Body of pancreas (tissue), 4 donors: ENCODE data around the gene RGS1. TPM values are rescaled to one million over a fixed set of nuclear protein-coding genes. Genes with fewer than 3 reads are reported as not detected.

ENCODE experiments used
- ATAC-seq: fragments of 150-250 bp; one replicate; pipeline ENCODE4 v1.9.1; 2016
- DNase-seq, 4 donors: peaks; one replicate each; pipeline ENCODE4 v3.0.0-alpha.2; 2019
- H3K27ac ChIP-seq, 4 donors: fragments of 200-600 bp; sonication (generic); 1 replicate in 3 of 4; 2 replicates in 1 of 4; pipeline versions ENCODE4 v1.5.1 to v1.6.1; 2016 to 2019; ENCODE audit warnings: mild to moderate bottlenecking in 1 of 4, mixed read lengths in 1 of 4, moderate library complexity in 1 of 4
- H3K27me3 ChIP-seq, 2 donors: fragments of 200-600 bp; sonication (generic); one replicate each; pipeline ENCODE4 v1.6.0; 2016; ENCODE audit warnings: mild to moderate bottlenecking in 1 of 2
- H3K36me3 ChIP-seq, 2 donors: fragments of 200-600 bp; sonication (generic); replicated peaks in 1 of 2; 2 replicates each; pipeline ENCODE4 v1.5.1; 2016; ENCODE audit warnings: low read depth in 2 of 2; ENCODE audit not compliant: insufficient read depth in 1 of 2
- H3K4me1 ChIP-seq: fragments of 200-600 bp; sonication (generic); one replicate; pipeline ENCODE4 v1.6.0; 2016
- H3K4me3 ChIP-seq, 2 donors: fragments of 200-600 bp; sonication (generic); 1 replicate in 1 of 2; 2 replicates in 1 of 2; pipeline ENCODE4 v1.5.1; 2016 to 2019
- H3K9me3 ChIP-seq, 3 donors: fragments of 200-600 bp; sonication (generic); 1 replicate in 2 of 3; 2 replicates in 1 of 3; pipeline ENCODE4 v1.5.1; 2016
- POLR2A ChIP-seq, 3 donors: fragments of 450-650 bp; IDR thresholded peaks; one replicate each; pipeline ENCODE4 v1.6.1; 2016; ENCODE audit warnings: antibody characterized with exemption in 3 of 3, mild to moderate bottlenecking in 2 of 3
- WGBS, 2 donors: methylation state at CpG; one replicate each; pipeline ENCODE4 v1.1.5; 2017; 5-methylcytosine and 5-hydroxymethylcytosine counted together
- intact Hi-C: fragments of 100-400 bp; cut with DNase I; formaldehyde crosslinking; loops from one replicate; pipeline ENCODE4 v1.15.1; 2023
- total RNA-seq, 2 donors: library from RNA; depleted of rRNA; stranded (reverse); fragments of >200 nt; gene quantifications; one replicate each; pipeline ENCODE4 v1.1.0, GENCODE V29; 2016
- TF ChIP-seq, protein P1 (sequence below), 7 experiments: fragments of 450-650 bp in 4 of 7; fragments of 200-600 bp in 3 of 7; sonication (generic) in 3 of 7; IDR thresholded peaks; one replicate each; pipeline ENCODE4 v1.5.1; 2016 to 2019; ENCODE audit warnings: antibody characterized with exemption in 7 of 7

The RGS1 gene, protein sequence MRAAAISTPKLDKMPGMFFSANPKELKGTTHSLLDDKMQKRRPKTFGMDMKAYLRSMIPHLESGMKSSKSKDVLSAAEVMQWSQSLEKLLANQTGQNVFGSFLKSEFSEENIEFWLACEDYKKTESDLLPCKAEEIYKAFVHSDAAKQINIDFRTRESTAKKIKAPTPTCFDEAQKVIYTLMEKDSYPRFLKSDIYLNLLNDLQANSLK
- total RNA-seq = 10 to 100 TPM in 1 of 2 donors, under 1 TPM in 1; 0.99 to 10.4 TPM

DNA sequence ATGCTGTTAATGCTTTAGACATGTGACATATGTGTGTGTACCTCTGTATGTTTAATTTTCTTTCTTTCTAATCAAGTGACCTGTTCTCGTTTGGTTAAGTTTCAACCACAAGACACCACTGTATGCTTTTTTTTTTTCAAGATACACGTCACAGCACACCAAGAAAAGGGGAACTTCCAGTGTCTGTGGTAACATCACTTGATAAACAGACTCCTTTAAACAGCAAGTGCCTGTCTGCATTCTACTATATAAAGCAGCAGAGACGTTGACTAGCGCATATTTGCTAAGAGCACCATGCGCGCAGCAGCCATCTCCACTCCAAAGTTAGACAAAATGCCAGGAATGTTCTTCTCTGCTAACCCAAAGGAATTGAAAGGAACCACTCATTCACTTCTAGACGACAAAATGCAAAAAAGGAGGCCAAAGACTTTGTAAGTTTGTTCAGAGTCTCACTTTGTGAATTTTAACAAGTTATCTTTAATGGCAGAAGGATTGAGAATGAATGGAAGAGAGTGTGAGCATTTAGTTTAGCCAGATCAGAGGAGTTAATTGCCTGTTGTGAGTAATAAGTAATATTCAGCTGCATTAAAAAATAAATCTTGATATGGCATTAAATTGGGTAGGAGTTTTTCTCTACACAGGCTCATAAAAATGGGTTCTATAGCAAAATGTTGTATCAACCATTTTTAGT, at the start of gene RGS1:
Gene RGS1 (plus strand): TSS at position 275 of the 691 bp plus-strand sequence. CDS start 20 bp downstream, at position 295.
- 56 to 68% methylated on average over 7 of the region's 7 CpGs for WGBS, 2 donors
- no peak for ATAC-seq
- no peak within 1 kb of the TSS for H3K27ac ChIP-seq
- intact Hi-C loops = no loop called here
- peak in 3 of 4 donors; percentile 13 to 55 (median 16) for DNase-seq
- no peaks in the 10 kb centered on the region for H3K36me3 ChIP-seq
- H3K4me1 ChIP-seq = peaks cover 6% of the 10 kb centered on the region
- no peak within 1 kb of the TSS for H3K4me3 ChIP-seq
- no peaks in the 10 kb centered on the region for H3K9me3 ChIP-seq
- no peaks in the 10 kb centered on the region for H3K27me3 ChIP-seq
- TF ChIP-seq POLR2A (IDR thresholded peaks at IDR 0.05) = peak in 2 of 3 donors; percentile 62 to 82
- TF ChIP-seq, protein P1, sequence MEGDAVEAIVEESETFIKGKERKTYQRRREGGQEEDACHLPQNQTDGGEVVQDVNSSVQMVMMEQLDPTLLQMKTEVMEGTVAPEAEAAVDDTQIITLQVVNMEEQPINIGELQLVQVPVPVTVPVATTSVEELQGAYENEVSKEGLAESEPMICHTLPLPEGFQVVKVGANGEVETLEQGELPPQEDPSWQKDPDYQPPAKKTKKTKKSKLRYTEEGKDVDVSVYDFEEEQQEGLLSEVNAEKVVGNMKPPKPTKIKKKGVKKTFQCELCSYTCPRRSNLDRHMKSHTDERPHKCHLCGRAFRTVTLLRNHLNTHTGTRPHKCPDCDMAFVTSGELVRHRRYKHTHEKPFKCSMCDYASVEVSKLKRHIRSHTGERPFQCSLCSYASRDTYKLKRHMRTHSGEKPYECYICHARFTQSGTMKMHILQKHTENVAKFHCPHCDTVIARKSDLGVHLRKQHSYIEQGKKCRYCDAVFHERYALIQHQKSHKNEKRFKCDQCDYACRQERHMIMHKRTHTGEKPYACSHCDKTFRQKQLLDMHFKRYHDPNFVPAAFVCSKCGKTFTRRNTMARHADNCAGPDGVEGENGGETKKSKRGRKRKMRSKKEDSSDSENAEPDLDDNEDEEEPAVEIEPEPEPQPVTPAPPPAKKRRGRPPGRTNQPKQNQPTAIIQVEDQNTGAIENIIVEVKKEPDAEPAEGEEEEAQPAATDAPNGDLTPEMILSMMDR (IDR thresholded peaks at IDR 0.05) = no peak

DNA sequence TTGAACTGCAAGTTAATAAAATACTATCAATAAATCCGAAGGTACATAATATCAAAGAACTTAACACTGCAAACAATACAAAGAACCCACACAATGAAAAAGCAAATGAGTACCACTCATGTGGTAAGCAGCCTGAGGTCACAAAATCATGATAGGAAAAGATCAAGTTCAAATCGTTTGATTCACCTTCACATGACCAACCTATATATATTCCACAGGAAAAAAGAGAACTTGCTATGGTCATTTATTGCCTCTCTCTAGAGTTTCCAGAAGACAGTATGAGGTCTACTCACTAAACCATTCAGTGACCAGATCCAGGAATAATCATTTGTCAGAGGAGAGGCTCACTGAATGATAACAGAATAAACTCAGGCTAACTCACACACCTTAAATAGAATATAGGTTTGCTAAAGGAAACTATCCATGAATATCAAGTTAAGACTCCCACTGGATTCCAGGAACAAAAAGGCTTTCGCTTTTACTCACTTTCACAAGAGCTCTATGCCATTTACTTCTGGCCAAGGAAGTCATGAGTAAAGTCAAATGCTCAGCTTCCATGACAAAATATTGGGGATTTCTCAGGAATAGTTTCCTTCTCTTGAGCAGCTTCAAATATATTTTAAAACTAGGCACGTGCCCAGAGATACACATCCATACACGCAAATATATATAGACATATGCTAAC, 48.3 kb upstream of the RGS1 start:
- H3K36me3 ChIP-seq = no peaks in the 10 kb centered on the region
- ATAC-seq (no peak), DNase-seq (no peak)
- TF ChIP-seq, protein P1 (IDR thresholded peaks at IDR 0.05) = no peak
- no peak for TF ChIP-seq POLR2A (IDR thresholded peaks at IDR 0.05)
- H3K27ac ChIP-seq = no peak overlapping the region
- no peak overlapping the region for H3K4me3 ChIP-seq
- WGBS, 2 donors = 72 to 75% methylated on average over 5 of the region's 5 CpGs
- intact Hi-C loops = no loop called here
- H3K27me3 ChIP-seq = no peaks in the 10 kb centered on the region
- H3K9me3 ChIP-seq = no peaks in the 10 kb centered on the region
- no peaks in the 10 kb centered on the region for H3K4me1 ChIP-seq

DNA sequence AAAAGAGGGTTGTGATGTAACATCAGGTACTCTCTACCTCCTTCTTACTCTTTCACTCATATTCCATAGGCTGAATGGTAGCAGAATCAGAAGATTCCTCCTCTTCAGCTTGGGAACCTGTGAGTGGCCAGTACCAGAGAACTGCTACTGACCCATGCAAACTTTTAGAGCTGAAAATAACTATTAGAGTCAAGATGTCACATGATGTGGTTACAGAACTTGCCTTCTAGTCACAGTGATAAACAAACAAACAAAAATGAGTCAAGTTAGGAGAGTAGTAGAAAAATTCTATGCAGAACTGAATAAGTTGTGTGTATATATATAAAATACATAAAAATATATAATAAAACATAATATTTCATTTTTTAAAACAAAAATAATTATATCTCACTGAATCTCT, 47.6 kb upstream of the RGS1 start:
- H3K9me3 ChIP-seq = no peaks in the 10 kb centered on the region
- H3K27ac ChIP-seq = no peak overlapping the region
- TF ChIP-seq, protein P1 (IDR thresholded peaks at IDR 0.05) = no peak
- no peak for TF ChIP-seq POLR2A (IDR thresholded peaks at IDR 0.05)
- H3K4me1 ChIP-seq = no peaks in the 10 kb centered on the region
- intact Hi-C loops = no loop called here
- H3K36me3 ChIP-seq = no peaks in the 10 kb centered on the region
- H3K4me3 ChIP-seq = no peak overlapping the region
- ATAC-seq (no peak), DNase-seq (no peak)
- H3K27me3 ChIP-seq = no peaks in the 10 kb centered on the region

DNA sequence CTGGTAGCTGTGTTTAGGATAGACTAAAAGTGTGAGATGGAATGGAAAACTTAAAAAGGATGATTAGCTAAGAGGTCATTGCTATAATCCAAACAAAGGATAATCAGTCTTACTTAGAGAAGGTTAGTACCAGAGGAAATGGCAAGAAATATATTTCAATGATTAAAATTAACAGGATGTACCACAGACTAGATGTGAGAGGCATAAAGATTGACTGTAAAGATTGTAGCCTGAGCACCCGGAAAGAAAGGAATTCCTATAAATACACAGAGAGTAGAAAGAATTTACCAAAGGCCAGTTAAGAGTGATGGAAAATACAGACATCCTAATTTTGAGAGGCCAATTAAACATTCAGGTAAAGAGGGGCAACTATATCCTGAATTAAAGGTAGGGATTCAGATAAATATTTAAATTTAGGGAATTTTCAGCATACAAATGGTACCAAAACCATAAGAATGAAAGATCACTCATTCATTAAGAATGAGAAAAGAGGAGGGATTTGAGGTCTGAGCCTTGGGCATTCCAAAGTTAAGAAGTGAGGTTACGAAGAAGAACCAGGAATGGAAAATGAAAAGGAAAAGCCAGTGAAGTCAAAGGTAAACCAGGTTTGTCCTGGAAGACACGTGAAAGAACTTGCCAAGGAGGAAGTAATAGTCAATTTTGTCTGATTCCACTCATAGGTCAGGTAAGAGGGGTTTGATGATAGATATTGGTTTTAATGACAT, 46.4 kb upstream of the RGS1 start:
- TF ChIP-seq POLR2A (IDR thresholded peaks at IDR 0.05) = no peak
- TF ChIP-seq, protein P1 (IDR thresholded peaks at IDR 0.05) = no peak
- H3K36me3 ChIP-seq = no peaks in the 10 kb centered on the region
- H3K27ac ChIP-seq = no peak overlapping the region
- H3K9me3 ChIP-seq = no peaks in the 10 kb centered on the region
- 79 to 83% methylated on average over 3 of the region's 3 CpGs for WGBS, 2 donors
- no peak overlapping the region for H3K4me3 ChIP-seq
- DNase-seq (no peak), ATAC-seq (no peak)
- H3K27me3 ChIP-seq = no peaks in the 10 kb centered on the region
- intact Hi-C loops = no loop called here
- peaks cover 7% of the 10 kb centered on the region for H3K4me1 ChIP-seq
